SK-N-MC (cell line): ENCODE results near the gene ELMO1.

ENCODE experiments used
- DNase-seq: peaks from one replicate; pipeline ENCODE4 v3.0.0-alpha.2; 2011; ENCODE audit warnings: low read depth, low spot score
- H3K27ac ChIP-seq: fragments of 200-600 bp; sonication (generic); 2 replicates; pipeline ENCODE4 v1.5.1; 2016; ENCODE audit warnings: mixed run types
- H3K36me3 ChIP-seq: fragments of 200-600 bp; sonication (generic); 2 replicates; pipeline ENCODE4 v1.6.1; 2017; ENCODE audit warnings: antibody characterized with exemption, low read length, mixed read lengths; ENCODE audit not compliant: insufficient read depth
- H3K4me3 ChIP-seq: fragments of 200-600 bp; sonication (generic); 2 replicates; pipeline ENCODE4 v1.5.1; 2016
- H3K9ac ChIP-seq: fragments of 200-600 bp; sonication (generic); 2 replicates; pipeline ENCODE4 v1.8.0; 2017; ENCODE audit warnings: mixed run types, mixed read lengths; ENCODE audit not compliant: insufficient read length
- H3K9me3 ChIP-seq: fragments of 200-600 bp; sonication (generic); 2 replicates; pipeline ENCODE4 v1.6.1; 2017; ENCODE audit warnings: low read depth, mild to moderate bottlenecking, antibody characterized with exemption, low read length, moderate library complexity, mixed read lengths
- EZH2 ChIP-seq: fragments of 200-600 bp; sonication (generic); IDR thresholded peaks from one replicate; pipeline ENCODE4 v1.6.1; 2017; ENCODE audit warnings: antibody characterized with exemption
- FOXP2 ChIP-seq: optimal IDR thresholded peaks from 2 replicates; pipeline ENCODE3; 2011; ENCODE audit warnings: mild to moderate bottlenecking, moderate library complexity; ENCODE audit not compliant: insufficient read depth; ENCODE audit errors: extremely low read length, control extremely low read depth
- POLR2AphosphoS5 ChIP-seq: IDR thresholded peaks from 2 replicates; pipeline ENCODE4 v1.6.1; 2012; ENCODE audit warnings: mild to moderate bottlenecking, low read depth, low read length, borderline replicate concordance

Gene ELMO1

GRCh38 chr7:36806891-36807290 lies 641.8 kb downstream of the ELMO1 start:
- Histone ChIP-seq H3K9me3 (no peaks in the 10 kb centered on the region), H3K27ac (no peak overlapping the region), H3K9ac (no peak overlapping the region), H3K36me3 (no peaks in the 10 kb centered on the region), H3K4me3 (no peak overlapping the region)
- TF ChIP-seq POLR2AphosphoS5 (no peak), EZH2 (no peak), FOXP2 (no peak)
- DNase-seq = no peak
